GM21515 (cell line): ENCODE results near the gene SFRP2.

ENCODE experiments used
- ATAC-seq: cut with Tn5 transposase; IDR thresholded peaks from one replicate; pipeline ENCODE4 v1.9.1; 2021; ENCODE audit not compliant: unreplicated experiment

Gene SFRP2, protein sequence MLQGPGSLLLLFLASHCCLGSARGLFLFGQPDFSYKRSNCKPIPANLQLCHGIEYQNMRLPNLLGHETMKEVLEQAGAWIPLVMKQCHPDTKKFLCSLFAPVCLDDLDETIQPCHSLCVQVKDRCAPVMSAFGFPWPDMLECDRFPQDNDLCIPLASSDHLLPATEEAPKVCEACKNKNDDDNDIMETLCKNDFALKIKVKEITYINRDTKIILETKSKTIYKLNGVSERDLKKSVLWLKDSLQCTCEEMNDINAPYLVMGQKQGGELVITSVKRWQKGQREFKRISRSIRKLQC

DNA sequence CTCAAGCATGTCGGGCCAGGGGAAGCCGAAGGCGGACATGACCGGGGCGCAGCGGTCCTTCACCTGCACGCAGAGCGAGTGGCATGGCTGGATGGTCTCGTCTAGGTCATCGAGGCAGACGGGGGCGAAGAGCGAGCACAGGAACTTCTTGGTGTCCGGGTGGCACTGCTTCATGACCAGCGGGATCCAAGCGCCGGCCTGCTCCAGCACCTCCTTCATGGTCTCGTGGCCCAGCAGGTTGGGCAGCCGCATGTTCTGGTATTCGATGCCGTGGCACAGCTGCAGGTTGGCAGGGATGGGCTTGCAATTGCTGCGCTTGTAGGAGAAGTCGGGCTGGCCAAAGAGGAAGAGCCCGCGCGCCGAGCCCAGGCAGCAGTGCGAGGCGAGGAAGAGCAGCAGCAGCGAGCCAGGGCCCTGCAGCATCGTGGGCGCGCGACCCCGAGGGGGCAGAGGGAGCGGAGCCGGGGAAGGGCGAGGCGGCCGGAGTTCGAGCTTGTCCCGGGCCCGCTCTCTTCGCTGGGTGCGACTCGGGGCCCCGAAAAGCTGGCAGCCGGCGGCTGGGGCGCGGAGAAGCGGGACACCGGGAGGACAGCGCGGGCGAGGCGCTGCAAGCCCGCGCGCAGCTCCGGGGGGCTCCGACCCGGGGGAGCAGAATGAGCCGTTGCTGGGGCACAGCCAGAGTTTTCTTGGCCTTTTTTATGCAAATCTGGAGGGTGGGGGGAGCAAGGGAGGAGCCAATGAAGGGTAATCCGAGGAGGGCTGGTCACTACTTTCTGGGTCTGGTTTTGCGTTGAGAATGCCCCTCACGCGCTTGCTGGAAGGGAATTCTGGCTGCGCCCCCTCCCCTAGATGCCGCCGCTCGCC lies at the start of gene SFRP2:
Gene SFRP2, minus strand, starts transcription at position 671 of the 864 bp plus-strand sequence. Its CDS starts 248 bp downstream, at position 423.
- no peak for ATAC-seq

DNA sequence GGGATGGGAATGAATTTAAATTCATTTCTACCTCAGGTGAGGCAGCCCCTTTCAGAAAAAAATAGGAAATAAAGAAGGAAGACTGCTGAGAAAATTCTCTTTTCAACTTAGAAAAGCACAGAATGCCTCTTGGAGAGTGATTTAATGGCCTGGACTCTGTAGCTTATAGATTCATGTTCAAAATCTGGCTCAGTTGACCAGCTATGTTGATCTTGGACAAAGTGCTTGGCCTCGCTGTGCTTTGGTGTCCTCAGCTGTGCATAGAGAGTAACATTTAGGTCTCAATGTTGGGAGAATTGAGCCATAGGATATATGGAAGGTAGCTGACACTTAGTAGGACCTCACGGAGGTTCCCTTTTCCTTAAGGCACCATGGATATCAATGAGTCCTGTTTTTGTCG lies 49.7 kb upstream of the SFRP2 start:
- no peak for ATAC-seq

DNA sequence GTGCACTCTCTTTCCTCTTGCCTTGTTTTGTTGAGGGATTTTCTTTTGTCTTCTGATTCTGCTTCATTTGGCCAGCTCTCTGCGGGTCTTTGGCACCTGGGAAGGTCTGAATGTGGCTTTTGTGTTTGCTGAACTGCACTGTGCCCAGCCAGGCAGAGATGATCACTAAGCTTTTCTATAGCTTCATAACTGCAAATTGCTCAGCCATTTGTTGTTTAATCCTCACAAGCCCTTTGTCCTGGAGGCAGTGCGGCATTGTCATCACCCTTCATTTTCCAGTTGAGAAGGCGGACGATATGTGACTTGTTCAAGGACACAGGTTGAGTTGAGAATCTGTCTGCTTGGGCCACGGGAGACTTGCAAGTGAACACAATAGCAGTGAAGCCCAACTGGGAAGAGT lies 46.0 kb upstream of the SFRP2 start:
- no peak for ATAC-seq

DNA sequence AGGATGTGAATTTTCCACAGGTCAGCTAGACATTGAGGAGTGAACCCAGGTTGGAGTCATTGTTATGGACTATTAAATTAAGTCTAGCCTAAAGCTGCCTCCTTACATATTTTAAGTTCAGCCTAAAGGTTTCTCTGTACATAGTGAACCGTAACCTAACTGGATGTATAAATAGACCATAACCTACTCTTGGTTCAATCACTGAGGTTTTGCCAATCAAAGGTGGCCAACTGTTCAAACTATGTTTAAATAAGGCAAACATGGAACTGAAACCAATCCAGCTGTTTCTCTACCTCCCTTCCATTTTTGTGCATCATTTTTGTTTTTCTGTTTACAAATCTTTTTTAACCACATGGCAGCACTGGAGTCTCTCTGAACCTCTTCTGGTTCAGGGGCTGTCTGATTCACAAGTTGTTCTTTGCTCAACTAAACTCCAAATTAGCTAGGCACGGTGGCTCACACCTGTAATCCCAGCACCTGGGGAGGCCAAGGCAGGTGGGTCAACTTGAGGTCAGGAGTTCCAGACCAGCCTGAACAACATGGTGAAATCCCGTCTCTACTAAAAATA lies 43.9 kb upstream of the SFRP2 start:
- no peak for ATAC-seq

DNA sequence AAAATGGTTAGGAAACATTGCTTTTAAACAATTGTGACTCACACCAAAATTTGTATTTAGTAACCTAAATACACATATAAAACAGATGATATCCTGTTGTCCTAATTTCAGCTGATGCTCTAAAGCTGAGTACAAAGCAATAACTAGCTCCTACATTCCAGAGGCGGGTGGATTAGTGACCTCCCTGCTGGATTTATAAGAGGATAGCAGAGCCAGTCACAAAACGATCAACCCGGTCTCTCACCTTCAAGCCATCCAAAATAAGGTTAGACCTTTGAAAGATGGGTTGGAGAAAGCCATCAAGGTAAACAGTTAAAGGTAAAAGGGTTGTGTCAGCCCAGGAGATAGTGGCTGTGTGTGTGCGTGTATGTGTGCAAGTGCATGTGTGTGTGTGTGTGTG lies 43.2 kb upstream of the SFRP2 start:
- ATAC-seq, result no peak

DNA sequence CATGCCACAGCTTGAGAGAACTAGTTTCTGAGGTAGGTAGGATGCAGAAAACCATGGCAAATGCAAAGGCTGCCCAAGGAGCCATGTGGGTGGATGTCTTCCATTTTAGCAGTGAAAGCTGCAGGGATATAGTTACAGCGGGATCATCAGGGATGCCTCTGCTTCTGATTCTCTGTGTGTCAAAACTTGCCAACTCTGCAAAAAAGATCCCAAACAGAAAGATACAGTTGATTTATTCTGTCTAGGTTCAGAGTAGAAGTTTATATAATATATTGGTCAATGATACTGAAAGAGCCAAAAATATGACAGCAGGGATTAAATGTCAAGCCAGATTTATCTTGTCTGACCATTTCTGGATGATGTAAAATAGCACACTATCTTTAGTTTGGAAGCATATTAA lies 42.4 kb upstream of the SFRP2 start:
- no peak for ATAC-seq

DNA sequence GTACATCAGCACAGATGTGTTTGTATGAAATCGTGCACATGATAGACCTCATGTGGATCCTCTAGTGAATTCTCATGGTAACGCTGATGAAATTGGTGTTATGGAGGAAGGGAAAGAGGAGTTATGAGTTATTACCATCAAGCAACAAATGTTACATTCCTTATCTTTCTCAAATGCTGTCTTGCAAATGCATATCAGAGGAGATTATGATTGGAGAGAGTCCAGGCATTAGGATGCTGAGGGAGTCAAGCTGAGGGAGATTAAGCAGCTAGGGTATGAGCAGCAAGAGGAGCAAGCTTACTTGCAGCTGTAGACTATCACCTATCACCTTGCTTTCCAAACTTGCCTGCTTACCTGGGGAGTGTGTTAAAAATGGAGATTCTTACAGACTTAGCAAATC lies 36.8 kb upstream of the SFRP2 start:
- no peak for ATAC-seq

DNA sequence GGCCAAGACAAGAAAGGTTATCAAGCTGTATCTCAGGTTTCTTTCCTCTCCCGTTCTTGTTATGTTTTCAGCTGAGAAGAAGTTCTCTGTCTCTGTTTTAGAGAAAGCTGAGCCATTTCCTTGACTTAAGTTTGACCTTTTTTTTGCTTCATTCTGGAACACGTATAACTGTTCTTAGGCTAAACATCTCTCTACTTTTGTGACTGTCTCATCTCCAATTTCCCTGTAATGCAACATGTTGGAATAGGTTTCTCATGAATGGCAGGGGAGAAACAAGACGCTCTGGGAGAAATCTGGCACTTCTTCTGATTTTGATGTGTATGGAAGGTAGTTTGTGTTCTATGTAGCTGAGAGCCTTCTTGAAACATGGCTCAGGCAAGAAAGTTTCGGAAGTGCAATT lies 36.2 kb upstream of the SFRP2 start:
- no peak for ATAC-seq

DNA sequence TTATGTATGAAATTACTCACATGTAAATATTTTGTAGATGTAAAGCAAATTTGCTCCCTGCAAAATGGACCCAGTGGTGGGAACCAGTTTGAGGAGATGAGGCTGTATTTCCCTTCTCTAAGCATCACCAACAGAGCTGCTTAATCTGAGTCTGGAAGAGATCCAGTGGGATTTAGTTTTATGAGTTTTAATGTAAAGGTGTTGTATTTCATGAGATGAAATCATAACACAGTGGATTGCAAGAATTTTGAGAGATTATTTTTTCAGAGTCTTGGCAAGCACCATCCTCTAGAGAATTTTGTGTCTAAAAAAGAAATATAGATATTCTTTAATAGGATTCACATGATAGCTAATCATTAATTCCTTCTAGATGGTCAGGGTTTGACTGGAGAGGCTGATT lies 35.6 kb upstream of the SFRP2 start:
- no peak for ATAC-seq

DNA sequence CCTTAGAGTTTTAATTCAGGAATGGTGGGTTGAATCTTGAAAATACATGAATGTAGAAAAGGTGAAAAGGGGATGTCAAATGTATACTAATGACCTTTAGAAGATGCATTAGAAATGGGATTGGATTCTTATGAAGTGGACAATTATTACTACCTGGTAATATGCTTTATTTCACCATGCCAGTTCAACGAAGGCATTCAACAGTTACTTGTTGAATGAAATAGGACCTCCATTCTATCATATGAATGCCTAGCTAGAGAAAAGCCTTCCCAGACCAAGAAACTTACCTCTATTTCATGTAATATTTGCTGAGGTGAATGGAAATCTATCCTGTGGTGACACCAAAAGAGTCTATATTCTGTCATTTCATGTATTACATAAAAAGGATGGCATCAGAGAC lies 34.6 kb upstream of the SFRP2 start:
- no peak for ATAC-seq

DNA sequence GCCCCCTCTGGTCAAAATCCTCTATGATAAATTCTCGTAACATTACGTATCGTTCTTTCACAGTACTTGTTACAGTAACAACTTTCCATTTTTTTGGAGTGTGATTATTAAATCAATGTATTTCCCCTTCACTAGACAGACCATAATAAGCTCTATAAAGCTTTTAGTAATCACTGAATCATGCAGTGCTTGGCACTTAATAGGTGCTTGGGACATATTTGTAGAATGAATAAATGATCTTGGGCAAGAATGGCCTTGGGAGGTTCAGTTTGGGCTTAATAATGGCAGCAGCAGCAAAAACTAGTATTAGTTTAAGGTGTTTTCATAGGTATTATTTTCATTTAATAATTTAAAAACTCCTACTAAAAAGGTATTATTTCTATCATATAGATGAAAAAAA lies 33.4 kb upstream of the SFRP2 start:
- ATAC-seq, result no peak

DNA sequence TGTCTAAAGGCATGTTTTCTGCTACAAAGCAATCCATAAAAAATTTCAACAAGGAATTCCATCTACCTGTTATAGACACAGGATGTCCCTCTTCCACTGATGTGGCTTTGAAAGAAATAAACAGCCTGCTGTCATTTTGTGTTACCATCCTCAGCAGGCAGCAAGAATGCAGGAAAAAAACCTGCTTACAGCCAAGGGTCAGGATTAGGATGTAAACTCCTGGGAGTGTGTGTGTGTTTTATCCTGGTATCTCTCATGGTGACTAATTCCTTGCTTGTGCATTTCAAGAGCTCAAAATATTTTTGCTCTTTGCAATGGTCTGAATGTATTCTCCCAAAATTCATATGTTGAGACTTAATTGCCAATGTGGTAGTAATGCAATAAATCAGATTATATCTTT lies 28.6 kb upstream of the SFRP2 start:
- no peak for ATAC-seq

DNA sequence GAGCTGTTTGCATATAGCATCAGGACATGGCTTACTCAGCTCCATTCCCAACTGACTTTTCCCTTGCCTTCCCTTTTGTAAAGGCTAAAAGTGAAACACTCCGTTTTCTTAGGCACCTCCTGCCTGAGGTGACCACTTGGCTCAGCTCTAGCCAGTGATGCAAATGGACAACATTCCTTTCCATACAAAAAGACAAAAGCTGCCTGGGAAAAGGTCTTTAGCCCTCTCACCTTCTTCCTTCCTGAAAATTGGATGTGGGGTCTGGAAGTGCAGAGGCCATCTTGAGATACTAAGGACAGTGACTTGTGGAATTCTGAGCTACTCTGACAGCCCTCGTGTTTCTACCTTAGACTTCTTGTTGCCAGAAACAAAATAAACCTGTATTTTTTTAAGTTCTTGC lies 27.7 kb upstream of the SFRP2 start:
- ATAC-seq, result no peak

DNA sequence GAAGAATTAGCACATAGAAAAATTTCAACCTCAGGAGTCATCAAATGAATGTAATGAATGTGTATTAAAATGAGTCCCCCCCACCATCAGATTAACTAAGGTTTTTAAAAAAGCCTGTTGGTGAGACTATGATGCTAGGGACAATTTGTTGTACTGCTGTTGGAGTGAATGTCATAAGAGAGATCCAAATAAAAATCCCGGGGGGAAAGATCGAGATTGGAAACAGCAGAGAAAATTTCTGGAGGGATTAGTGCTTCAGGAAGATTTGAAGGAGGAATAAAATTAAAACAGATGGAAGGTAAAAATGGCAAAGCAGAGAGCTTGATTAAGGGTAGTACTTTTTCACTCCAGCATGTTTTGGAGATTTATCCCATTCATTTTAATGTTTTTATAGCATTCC lies 25.9 kb upstream of the SFRP2 start:
- no peak for ATAC-seq

DNA sequence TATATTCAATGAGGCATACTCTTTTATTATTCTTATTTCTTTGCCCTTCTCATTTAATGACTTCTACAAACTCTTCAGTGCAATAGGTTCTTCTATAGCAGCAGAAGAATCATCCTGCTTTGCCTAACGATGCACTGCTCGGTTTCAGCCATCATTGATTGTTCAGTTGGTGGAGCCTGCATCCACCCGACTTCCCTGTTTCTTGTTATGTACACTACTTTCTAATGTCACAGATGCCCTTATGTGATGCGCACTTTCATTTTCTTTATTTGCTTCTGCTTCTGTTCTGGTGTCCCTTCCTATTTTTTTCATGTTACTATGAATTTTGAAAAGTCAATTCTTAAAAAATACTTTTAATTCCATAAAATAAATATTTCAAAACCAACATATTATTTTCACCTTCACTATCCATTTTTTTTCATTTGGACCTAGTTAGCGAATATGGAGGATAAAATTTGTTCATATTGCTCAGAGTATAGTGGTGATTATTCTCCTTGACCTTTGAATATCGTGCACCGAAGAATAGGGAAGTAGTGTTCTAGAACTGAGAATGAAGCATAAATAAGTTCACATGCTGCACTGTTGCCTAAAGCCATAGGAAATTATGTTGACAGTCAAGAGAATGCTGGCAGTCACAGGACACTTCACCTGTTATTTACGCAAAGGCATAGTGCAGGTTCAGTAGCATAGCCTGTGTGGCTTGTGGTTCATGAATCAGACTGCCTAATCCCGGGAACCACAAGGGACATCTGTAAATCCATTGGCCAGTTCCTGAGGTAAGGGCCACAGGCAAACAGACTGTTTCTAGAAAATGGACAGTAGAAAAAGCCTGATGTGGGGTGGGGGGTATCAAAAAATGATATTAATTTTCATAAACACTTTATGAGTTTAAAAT lies 21.3 kb upstream of the SFRP2 start:
- no peak for ATAC-seq

DNA sequence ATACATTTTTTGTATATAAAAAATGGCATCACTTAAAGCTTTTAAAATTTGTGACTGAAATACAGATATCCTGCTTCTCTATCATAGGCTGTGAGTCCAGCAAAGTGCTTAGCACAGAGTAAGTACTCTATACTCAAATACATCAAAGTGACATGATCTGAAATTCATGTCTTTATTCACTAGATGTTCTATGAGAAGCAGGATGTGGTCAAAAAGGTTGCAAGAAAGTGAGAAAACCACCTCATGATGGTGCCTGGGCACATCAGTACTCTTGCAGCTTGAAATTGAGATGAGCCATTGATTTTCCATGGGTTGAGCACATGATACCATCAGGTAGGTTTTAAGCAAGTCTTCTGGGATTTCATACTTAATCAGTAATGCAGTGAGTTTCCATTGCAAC lies 20.4 kb upstream of the SFRP2 start:
- no peak for ATAC-seq

DNA sequence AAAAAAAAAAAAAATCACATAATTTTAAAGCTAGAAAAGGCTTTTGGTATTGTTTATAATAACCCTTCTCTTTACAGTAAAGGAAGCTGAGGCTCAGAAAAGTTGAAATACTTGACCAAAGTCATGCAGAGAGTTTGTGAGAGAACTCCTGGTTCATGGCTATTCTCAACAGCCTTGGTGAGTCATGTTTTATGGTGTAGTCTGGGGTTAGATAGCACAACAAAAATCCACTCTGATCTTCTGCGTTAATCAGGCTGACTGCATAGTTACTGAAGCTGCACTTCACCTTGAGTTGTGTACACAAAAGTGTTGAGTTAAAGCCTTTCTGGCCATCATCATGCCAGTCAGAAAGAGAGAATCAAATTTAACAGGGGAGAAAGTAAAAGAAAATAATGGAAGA lies 19.3 kb upstream of the SFRP2 start:
- no peak for ATAC-seq

DNA sequence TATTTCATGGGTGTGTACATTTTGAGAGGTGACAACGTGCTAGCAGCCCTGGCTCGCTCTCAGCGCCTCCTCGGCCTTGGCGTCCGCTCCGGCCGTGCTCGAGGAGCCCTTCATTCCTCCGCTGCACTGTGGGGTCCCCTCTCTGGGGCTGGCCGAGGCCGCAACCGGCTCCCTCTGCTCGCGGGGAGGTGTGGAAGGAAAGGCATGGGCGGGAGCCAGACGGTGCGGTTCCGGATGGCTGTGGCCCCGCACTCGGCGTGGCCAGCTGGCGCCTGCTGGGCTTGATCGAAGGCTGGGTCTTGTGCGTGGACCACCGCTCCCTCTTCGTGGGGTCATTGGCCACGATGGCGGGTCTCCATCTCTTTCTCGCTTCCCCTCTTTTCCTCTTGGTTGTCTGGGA lies 17.2 kb upstream of the SFRP2 start:
- no peak for ATAC-seq

DNA sequence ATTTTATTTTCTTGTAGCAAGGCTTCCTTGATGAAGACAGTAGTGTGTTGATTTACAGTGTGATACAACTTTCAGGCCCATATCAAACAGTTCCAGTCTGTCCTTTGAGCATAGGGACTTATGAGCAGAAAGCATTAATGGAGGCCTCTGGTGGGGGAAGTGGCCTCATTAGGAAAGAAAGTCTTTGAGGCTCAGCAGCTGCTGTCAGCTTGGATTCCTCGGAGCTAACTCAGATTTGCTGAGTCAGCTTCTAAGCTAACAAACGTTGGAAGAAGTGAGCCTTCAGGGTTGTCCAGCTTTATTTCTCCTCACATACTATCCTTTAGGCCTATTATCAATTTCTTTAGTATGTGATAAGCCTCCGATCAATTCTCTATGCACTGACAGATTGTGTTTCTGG lies 15.8 kb upstream of the SFRP2 start:
- ATAC-seq, result no peak

DNA sequence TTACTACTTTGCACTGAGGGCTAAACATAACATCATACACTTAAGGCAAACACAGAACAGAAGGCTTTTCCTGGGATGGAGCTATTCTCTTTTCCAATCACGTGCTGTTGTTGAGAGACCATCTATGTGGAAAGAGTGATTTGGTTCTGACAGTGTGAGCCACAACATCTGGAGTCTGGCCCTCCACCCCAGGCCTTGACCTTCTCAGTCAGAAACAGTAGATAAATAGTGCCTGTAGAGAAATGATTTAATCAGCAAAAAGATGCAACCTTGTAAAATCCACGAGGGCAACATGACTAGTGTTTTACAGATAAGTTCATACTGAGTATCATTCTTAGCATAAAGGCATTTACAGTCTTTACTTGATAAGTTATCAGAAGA lies 10.8 kb upstream of the SFRP2 start:
- no peak for ATAC-seq
